Measurements from ENCODE around the gene WDR62.
A peak's percentile ranks its signal among the peaks of the same experiment; 100 is the strongest.

WDR62 gene

DNA sequence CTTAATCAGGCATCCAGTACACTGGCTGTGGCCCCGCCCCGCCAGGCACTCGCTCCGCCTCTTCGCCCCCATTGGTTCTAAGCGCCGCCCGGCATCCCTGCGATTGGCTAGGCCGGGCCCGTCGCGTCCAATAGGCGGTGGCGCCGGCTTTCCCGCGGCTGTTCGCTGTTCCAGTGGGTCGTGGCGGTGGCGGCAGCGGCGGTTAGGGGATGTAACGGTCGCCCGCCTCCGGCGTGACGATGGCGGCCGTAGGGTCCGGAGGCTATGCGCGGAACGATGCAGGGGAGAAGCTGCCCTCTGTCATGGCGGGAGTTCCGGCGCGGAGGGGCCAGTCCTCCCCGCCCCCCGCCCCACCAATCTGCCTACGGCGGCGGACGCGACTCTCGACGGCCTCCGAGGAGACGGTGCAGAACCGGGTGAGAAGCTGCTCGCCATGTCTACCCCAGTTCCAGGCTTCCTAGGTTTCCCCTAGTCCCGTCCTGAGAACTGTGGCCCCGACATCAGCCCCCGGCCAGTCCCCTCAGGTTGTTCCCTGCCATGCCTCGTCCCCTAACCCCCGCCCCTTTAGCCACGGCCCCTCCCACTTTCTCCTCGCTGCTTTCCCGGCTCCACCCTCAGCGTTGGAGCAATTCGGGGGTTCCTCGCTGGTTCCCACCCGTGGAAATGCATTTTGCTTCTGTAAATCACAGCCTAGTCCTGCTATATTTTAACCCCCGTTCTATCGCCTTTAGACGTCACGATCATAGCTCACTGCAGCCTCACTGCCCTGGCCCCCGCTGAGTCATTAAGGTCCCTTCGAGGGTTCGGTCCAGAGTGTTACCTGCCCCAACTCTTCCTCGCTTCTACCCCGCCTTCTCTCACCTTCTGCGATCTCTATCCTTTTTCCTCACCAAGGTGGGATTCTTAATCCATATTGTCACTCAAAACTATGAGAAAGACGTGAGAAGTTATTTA is at the start of gene WDR62:
TSS of gene WDR62 (plus strand) at position 165 of the 954 bp plus-strand sequence. CDS start at position 240, 75 bp downstream.
- peak; percentile 94 for DNase-seq

DNA sequence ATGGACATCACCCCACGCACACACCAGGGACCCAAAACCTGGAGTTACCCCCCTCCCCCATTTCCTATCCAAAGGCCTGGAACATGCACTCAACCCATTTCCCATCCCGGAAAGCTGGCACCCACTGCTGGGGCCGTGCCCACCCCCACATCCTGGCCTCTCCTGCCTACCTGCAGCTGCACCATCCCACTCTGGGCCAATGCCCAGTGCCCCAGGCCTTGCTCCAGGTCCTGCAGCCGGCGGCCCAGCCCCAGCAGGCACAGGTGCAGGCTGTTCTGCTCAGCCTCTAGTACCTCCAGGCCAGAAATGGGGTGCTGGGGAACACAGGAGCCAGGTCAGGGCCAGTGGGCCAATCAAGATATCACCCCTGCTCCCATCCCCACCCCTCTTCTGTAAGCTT is 47.7 kb upstream of the WDR62 start:
- DNase-seq: no peak

DNA sequence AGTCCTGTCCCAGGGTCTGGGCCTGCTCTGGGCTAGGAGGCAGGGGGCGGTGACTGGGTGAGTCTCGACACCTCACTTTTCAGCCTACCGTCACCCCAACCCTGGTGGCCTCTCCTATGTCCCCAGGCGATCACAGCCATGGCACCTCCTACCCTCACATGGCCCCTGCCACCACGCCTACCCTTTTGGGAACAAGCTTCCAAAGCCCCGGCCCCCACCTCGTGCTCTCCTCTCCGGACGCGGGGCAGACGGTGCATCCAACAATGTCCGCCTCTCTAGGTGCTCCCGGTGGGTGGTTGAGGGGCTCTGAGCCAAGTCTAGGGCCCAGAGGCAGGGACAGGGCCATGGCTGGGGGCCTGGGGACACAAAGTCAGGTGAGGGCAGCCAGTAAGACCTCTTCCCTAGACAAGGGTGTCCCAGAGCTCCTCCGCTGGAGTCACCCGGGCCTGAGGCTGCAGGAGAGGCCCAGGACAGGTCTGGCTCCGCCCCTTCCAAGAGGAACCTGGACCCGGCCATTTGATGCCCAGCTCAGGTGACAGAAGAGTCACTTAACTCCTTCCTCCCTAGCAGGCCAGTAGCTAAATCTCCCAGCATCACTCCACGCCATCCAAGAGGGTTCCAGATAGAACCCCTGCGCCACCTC is 46.2 kb upstream of the WDR62 start, which contains the start of gene SYNE4:
TSS of gene SYNE4 (minus strand) at position 478 of the 643 bp plus-strand sequence. CDS start at position 346, 132 bp downstream.
- DNase-seq: no peak

DNA sequence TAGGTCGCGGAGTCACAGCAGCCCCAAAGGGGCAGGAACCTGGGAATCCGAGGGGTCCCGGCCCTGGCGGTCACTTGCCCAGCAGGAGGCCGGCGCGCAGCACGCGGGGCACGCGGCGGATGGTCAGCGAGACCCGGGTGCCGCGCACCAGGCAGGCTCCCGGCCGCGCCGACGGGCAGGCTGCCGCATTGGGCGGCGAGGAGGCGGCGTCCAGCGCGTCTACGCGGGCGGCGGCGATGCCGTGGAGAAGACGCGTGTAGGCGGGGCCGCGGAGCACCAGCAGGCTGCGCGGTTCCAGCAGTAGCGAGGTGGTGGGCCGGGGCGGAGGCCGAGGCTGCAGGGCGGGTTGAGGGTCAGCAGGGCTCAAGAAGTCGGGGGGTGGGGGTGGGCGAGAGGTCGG is 45.5 kb upstream of the WDR62 start:
- peak; percentile 49 for DNase-seq

DNA sequence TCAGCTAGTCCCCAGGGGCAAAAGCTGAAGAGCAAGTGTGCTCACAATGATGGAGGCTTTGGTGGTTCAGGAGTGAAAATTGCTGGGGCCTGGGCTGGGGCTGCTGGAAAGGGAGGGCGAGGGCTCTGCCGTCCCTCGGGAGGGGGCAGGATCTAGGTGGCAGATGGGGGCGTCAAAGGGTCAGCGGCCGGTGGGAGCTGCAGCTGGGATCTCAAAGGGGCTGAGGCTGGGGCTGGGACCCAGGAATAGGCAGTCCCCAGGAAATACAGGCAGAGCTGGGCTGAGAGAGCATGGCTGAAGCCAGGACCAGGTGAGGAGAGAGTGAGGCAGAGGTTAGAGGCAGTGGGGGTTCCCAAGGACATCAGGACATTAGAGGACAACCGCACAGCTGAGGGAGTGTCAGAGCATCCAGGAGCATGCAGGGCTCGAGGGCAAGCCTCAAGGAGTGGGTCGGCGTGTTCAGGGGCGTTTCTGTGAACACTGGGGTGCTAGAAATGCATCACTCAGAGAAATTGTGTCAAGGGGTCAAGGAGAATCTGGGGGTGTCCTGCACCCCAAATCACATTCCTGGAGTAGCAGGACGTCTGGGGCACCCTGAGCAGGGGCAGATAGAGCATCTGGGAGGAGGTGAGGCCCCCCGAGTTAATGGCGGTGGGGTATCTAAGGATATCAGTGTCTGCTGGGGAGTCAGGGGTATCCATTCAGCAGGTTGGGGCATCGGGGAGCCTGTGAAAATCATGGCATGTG is 44.9 kb upstream of the WDR62 start:
- DNase-seq: no peak

DNA sequence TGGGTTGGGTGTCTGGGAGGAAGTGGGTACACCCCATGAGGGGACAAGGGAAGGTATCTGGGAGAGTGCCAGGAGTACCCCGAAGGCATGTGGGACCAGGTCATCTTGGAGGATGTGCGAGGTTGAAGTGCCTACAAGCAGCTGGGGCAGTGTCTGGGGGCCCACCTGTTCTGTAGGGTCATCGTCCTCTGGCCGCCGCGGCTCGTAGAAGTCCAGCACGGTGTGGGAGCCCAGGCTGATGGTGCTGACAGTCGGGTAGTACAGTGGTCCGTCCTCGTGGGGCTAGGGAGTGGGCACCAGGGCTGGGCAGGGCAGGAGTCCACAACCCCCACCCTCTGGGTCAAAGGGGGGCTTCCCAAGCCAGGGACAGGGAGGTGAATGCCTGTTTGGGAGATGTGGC is 44.3 kb upstream of the WDR62 start:
- no peak for DNase-seq

DNA sequence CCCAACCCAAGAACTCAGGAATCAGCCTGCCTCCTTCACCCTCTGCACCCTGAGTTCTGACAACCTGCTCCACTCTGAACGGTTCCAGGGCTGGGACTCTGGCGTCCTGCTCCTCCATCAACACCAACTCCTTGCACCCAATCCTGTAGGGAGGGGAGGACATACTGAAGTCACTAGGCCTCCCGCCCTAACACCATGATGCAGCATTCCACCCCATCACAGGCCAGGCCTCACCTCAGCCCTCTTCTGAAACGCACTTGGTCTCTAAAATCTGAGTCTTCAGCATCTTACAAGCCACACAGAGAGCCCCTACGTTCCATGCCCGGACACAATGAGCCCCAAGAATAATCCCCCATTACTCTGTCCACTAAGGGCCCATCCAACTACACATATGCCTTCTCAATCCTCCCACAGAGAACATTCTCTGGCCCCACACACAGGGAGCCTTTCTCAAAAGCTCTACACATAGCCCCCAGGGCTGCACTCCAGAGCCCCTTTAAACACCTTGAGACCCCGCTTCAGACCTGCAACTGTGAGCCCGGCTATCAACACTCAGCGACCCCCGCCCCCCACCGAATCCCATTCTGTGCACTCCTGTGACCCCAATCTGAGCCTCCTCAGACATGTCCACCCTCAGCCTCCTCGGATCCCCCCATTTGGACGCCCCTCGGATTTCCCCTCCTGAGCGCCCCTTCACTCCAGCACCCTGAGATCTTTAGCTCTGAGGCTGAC is 41.3 kb upstream of the WDR62 start:
- peak; percentile 25 for DNase-seq

DNA sequence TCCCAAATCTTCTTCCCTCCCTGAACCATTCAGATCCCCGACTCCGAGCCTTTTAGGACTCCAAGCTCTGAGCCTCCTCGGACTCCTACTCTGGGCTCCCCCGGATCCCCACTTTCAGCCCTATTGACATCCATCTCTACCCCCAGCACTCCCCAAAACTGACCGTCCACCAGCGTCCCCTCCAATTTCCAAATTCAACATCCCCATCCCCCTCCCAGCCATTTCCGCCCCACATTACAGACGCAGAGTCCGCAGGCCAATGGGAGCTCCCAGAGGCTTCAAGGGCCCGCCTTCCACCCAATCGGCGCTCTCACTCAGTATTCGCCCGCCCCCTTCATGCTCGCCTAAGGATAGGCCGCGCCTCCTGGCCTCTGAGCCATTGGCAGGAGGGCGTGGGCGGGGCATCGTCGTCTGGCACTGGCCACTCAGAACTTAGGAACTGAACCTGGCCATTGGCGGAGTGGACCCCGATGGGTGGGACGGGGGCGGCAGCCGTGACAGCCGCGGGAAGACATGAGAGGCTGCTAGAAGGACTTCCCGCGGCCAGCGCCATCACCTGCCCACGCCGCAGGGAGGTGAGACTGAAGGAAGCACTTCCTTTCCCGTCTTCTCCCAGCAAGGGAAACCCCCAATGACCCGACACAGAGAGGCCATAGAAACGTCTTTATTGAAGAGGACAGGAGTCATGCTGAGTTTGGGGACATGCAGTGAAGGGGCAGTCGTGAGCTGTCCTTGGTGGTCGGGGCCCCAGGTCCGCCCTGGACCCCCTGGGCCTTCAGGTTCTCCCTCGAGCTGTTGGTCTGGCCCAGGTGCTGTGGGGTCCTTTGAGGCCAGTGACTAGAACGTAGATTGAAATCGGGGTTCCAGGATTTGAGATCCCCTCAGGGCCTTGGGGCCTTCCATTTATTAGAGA is 40.4 kb upstream of the WDR62 start, which contains the start of gene ALKBH6:
TSS of gene ALKBH6 (minus strand) at position 202 of the 913 bp plus-strand sequence. CDS start 816 bp downstream, outside the sequence.
- DNase-seq: peak; percentile 99

DNA sequence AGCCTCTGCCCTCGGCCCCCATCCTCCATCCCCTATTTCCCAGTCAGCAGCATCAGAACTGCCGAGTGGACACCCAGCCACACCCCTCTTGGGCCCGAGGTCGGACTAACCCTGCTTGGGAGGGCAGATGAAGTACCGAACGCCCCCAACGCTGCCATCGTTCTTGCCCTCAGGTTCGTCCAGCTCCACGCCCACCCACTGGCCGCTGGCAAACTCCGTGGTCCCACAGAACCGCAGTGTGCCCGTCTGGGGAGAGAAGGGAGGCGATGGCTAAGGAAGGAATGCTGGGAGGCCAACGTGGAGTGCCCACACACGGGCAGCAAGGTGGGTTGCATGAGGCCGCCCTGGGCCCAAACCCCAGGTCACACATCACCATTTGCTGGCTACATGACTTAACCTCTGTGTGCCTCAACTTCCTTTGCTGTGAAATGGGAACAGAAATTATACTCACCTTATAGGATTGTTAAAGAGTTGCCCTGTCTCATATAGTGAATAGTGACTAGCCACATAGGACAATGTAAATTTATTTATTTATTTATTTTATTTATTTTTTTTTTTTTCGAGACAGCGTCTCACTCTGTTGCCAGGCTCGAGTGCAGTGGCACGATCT is 35.5 kb upstream of the WDR62 start:
- no peak for DNase-seq

DNA sequence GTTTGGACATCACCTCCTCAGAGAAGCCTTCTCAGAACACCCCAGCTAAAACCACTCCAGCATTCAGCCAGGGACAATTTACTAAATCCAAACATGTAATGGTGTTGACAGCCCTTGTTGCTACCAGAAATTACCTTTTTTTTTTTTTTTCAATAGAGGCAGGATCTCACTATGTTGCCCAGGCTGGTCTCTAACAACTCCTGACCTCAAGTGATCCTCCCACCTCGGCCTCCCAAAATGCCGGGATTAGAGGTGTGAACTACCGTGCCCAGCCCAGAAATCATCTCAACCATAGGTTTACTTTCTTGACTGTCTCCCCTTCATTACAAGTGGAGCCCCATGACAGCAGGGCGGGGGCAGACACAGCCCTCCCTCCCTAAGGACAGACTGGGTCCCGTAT is 31.3 kb upstream of the WDR62 start:
- no peak for DNase-seq

DNA sequence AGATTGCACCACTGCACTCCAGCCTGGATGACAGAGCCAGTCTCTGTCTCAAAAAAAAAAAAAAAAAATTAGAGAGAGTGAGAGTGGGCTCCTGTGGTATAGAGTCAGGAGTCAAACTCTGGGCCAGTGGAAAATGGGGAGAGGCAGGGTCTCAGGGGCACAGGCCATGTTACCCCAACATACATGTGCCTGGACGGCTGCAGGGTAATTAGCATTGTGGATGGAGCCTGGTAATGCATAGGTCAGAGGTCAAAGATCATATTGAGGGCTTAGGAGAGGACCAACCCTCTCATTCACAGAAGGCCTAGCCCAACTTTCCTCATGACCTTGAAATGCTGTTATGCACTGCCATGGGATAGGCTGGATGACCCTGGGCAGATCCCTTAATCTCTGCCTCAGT is 29.2 kb upstream of the WDR62 start:
- DNase-seq: no peak

DNA sequence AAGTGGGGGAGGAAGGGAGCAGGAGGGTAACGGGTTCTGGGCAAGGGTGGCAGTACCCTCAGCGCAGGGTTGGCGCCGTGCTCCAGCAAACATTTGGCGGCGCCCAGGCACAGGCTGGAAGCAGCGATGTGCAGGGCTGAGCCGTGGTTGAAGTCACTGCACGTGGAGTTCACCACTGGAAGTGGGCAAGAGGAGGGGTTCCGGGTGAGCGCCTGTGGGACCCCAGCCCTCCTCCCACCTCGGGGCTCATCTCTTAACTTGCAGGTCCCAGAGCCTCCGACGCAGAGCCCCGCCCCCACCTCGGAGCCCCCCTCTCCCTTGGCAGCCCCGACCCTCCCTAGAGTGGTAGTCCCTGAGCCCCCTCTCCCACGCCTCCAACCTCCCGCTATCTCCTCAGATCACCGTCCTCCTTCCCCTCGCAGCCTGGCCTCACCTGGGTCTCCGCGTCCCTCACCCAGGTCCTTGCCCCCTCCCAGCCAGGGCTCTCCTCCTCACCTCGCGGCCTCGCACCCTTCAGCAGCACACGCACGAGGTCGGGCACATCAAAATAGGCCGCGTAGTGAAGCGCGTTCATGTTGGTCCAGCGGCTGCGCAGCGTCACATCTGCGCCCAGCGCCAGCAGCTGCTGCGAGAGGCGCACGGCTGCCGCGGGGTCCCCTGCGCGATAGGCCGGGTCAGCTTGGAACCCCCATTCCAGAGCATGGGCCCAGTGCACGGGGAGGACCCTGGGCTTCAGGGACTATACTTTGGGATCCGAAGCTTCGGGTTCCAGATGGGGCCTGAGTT is 28.4 kb upstream of the WDR62 start:
- DNase-seq: no peak

DNA sequence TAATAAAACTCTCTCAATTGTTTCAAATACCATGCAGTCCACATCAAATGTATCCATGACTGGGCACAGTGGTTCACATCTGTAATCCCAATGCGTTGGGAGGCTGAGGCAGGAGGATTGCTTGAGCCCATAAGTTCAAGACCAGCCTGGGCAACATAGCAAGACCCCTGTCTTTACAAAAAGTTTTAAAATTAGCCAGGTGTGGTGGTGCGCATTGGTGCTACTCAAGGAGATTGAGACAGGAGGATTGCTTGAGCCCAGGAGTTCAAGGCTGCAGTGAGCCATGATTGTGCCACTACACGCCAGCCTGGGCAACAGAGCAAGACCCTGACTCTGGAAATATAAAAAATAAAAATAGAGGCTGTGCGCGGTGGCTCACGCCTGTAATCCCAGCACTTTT is 27.0 kb upstream of the WDR62 start:
- no peak for DNase-seq

DNA sequence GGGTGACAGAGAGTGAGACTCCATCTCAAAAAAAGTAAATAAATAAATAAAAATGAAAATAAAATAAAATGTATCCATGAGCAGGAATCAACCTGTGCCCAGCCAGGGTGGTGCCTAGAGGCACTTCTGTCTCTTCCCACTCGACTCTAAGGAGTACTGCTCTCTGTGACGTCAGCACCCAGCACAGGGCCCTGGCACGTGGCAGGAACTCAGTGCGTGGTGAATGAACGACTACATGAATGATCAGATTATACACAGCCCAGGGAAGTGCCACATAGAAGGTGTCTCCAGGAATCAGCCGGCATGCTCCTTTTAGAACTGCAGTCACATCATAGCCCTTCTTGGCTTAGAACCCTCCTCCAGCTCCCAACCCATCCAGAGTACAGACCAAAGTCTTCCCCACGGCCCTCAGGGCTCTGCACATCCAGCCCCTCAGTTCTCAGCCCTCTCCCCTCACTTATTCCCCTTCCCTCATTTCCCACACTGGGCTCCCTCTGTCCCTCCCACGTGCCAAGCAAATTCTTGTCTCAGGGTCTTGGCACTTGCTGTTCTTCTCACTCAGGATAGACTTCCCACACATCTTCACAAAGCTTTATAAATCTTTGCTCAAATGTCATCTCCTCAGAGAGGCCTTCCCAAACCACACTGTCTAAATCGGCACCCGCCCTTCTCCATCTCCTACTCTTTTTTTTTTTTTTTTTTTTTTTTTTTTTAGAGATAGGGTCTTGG is 26.2 kb upstream of the WDR62 start:
- DNase-seq: no peak

DNA sequence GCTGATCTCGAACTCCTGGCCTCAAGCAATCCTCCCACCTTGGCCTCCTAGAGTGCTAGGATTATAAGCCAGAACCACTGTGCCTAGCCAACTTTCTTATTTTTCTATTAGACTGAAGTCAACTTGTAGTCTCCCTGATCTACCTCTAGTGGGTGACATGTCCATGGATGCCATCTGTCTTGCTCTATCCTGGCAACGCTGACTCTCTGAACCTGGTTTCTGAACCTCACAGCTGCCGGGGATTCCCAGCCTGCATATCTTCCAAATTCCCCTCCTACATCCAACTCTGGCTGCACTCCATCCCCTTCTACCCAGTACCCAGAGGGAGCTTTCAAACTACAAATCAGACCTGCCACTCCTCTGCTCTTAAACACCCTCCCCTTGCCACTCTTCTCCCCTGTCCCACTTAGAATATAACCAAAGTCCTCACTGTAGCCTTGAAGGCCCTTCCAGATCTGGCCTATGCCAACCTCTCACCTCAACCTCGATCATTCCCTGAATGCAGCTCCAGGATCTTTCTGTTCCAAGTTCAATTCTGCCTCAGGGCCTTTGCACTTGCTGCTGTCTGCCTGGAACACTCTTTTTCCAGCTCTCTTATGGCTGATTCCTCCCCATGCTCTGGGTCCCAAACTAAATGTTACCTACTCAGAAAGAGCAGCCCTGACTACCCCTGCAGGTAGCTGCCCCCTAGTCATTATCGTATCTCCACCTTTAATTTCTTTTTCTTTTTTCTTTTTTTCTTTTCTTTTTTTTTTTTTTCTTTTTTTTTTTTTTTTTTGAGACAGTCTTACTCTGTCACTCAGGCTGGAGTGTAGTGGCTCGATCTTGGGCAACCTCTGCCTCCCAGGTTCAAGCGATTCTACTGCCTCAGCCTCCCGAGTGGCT is 24.2 kb upstream of the WDR62 start:
- no peak for DNase-seq

DNA sequence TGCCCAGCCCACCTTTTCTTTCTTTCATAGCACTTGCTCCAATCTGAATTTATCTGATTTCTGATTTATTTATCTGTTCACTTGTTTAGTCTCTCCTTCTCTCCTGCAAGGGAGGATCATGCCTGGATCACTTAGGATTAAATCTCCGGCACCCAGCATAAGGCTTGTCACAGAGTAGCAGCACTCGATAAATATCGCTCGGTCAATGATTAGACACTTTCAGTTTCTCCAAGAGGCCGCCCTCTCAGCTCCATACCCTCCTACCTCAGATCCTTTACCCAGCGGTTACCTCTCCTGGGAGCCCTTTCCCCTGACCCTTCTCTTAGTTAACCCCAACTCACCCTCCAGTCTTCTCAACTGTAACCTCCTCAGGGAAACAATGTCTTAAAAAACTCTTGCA is 23.4 kb upstream of the WDR62 start:
- no peak for DNase-seq

DNA sequence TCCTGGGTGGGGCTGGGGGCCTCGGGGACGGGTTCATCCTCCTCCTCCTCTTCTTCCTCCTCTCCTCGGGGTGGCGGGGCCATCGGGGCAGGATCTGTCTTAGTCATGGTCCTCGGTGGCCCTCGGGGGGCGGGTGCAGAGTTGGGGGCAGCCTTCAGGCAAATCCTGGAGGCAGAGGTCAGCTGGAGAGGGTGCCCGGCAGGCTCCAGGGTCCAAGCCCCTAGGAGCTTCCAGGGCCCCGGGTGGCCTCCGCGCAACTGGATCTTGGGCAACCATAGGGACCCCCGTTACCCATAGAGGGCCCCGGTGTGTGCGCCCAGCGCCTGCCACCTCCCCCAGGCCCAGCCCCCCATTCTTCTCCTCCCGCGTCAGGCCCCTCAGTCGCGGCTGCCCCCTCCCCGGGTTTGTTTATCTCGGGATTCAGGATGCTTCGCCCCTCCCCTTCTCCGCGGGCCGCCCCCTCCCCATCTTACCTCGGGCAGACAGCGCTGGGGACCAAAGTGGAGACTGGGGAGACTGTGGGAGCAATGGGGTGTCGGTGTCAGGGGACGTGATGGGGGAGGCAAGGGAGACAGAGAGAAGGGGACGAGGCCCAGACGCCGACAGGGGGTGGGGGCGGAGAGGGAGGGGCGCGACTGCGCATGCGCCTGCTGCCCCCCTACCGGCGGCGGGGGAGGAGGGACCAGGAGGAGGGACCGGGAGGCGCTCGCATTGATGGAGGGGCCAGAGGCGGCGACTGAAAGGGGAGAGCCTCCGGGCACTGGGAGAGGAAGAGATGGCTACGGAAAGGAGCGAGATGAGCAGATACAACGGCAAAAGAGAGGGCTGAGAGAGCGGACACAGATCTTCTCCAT is 22.2 kb upstream of the WDR62 start, which contains the start of gene CLIP3:
TSS of gene CLIP3 (minus strand) at position 623 of the 854 bp plus-strand sequence. CDS start at position 107, 516 bp downstream.
- no peak for DNase-seq

All from hematopoietic multipotent progenitor cell treated with erythropoietin and hydrocortisone succinate and interleukin-3 and kit ligand, for 8 days (in vitro differentiated cells).